H1 (cell line): ENCODE results near the gene CYP2C8. TPM values are rescaled to one million over a fixed set of nuclear protein-coding genes. Genes with fewer than 3 reads are reported as not detected.

ENCODE experiments used
- CHD7 ChIP-seq: fragments of 300-600 bp; sonication (generic); IDR thresholded peaks from 2 replicates; pipeline ENCODE4 v1.7.1; 2012; ENCODE audit warnings: low read length, moderate library complexity, mild to moderate bottlenecking, inconsistent platforms; ENCODE audit not compliant: insufficient replicate concordance
- GABPA ChIP-seq: IDR thresholded peaks from 2 replicates; pipeline ENCODE4 v1.6.1; 2011; ENCODE audit warnings: mild to moderate bottlenecking, low read length, moderate library complexity, borderline replicate concordance; ENCODE audit not compliant: insufficient read depth
- KDM4A ChIP-seq: IDR thresholded peaks from one replicate; pipeline ENCODE4 v1.7.1; 2012; ENCODE audit warnings: low read depth, mild to moderate bottlenecking, moderate library complexity, low read length, inconsistent platforms; ENCODE audit not compliant: severe bottlenecking
- NRF1 ChIP-seq: IDR thresholded peaks from 2 replicates; pipeline ENCODE4 v1.6.1; 2011; ENCODE audit warnings: mild to moderate bottlenecking, low read depth, low read length, improper control_type of control experiment
- SRF ChIP-seq: IDR thresholded peaks from 2 replicates; pipeline ENCODE4 v1.6.1; 2011; ENCODE audit warnings: mild to moderate bottlenecking, low read depth, low read length, moderate library complexity
- YY1 ChIP-seq: IDR thresholded peaks from 2 replicates; pipeline ENCODE4 v1.6.1; 2011; ENCODE audit warnings: low read depth, mild to moderate bottlenecking, low read length
- polyA plus RNA-seq, 7 experiments: library from polyadenylated mRNA; depleted of rRNA in 3 of 7; stranded (reverse) in 5 of 7; unstranded in 2 of 7; fragments of >200 nt in 5 of 7; fragments of 200-250 nt in 2 of 7; gene quantifications; 1 replicate in 5 of 7; 2 replicates in 1 of 7; 4 replicates in 1 of 7; pipeline versions ENCODE4 v1.2.1 to v1.2.3, GENCODE V29; 2011 to 2013; ENCODE audit warnings: missing spikeins in 2 of 7, mixed read lengths in 2 of 7
- total RNA-seq: library from RNA; stranded (reverse); fragmentation: NEBNext Ultra II Directional; extraction: Animal tissue kit (Norgen Biotek cat#: 25700); gene quantifications from 2 replicates; pipeline ENCODE4 v1.2.1, GENCODE V29; 2021

The CYP2C8 gene
- total and polyA plus RNA-seq, 2 of the 8 experiments (the other 6 are each of a cell fraction or from before 2014, with no cell fraction given): 0.32 to 0.89 TPM

- no peak for TF ChIP-seq SRF
- TF ChIP-seq YY1: no peak
- TF ChIP-seq GABPA: no peak
- TF ChIP-seq KDM4A: no peak
- no peak for TF ChIP-seq CHD7
- no peak for TF ChIP-seq NRF1
These were observed 37.6 kb downstream of the CYP2C8 start (continued) for GRCh38 chr10:95031656-95032055.
